Chondrocyte (in vitro differentiated cells): ENCODE data around the gene NR2C2. TPM values are rescaled to one million over a fixed set of nuclear protein-coding genes. Genes with fewer than 3 reads are reported as not detected.
"Not testable (repeated sequence)": the region's sequence is repeated elsewhere in the genome, so short reads cannot be mapped to it uniquely, and the experiment has no call there.

ENCODE experiments used
- DNase-seq: peaks from one replicate; pipeline ENCODE4 v3.0.0; 2021; ENCODE audit warnings: mixed read lengths, low spot score
- H3K27ac Mint-ChIP-seq: one replicate; pipeline ENCODE4 v1.8.0; 2021; ENCODE audit warnings: mild to moderate bottlenecking, moderate library complexity, mixed read lengths; ENCODE audit not compliant: unreplicated experiment
- H3K27me3 Mint-ChIP-seq: 2 replicates; pipeline ENCODE4 v1.8.0; 2021; ENCODE audit warnings: low read depth, mixed read lengths
- H3K36me3 Mint-ChIP-seq: 2 replicates; pipeline ENCODE4 v1.8.0; 2021; ENCODE audit warnings: low read depth, mixed read lengths
- H3K4me1 Mint-ChIP-seq: 2 replicates; pipeline ENCODE4 v1.8.0; 2021; ENCODE audit warnings: low read depth, mild to moderate bottlenecking, mixed read lengths
- H3K4me3 Mint-ChIP-seq: one replicate; pipeline ENCODE4 v1.8.0; 2021; ENCODE audit warnings: mild to moderate bottlenecking, moderate library complexity, mixed read lengths; ENCODE audit not compliant: unreplicated experiment
- H3K9me3 Mint-ChIP-seq: 2 replicates; pipeline ENCODE4 v1.8.0; 2021; ENCODE audit warnings: low read depth, mixed read lengths
- CTCF ChIP-seq: fragments of 200-600 bp; sonication (generic); IDR thresholded peaks from 2 replicates; pipeline ENCODE4 v1.5.0; 2021; ENCODE audit warnings: antibody characterized with exemption, mild to moderate bottlenecking, moderate library complexity
- total RNA-seq: library from RNA; stranded (reverse); gene quantifications from 3 replicates; pipeline ENCODE4 v1.2.1, GENCODE V29; 2021

The NR2C2 gene
- total RNA-seq, 1 donor from 2014 or later: 42.5 TPM

GRCh38 chr3:14902719-14903118 is 44.7 kb upstream of the NR2C2 start:
- H3K4me3 Mint-ChIP-seq: no peak overlapping the region
- H3K27ac Mint-ChIP-seq: no peak overlapping the region
- peaks cover 3% of the 10 kb centered on the region for H3K36me3 Mint-ChIP-seq
- no peaks in the 10 kb centered on the region for H3K4me1 Mint-ChIP-seq
- DNase-seq: no peak
- H3K9me3 Mint-ChIP-seq: peaks cover 12% of the 10 kb centered on the region
- no peak for TF ChIP-seq CTCF
- H3K27me3 Mint-ChIP-seq: peaks cover 38% of the 10 kb centered on the region

- not testable (repeated sequence) for H3K4me1 Mint-ChIP-seq, DNase-seq
- peaks cover 12% of the 10 kb centered on the region for H3K9me3 Mint-ChIP-seq
Observed at GRCh38 chr3:14903501-14903900, 43.9 kb upstream of the NR2C2 start.

GRCh38 chr3:14905055-14905657 is 42.2 kb upstream of the NR2C2 start:
- H3K27ac Mint-ChIP-seq: no peak overlapping the region
- no peak for DNase-seq
- no peak for TF ChIP-seq CTCF
- peaks cover 21% of the 10 kb centered on the region for H3K27me3 Mint-ChIP-seq
- H3K4me3 Mint-ChIP-seq: no peak overlapping the region
- peaks cover 12% of the 10 kb centered on the region for H3K9me3 Mint-ChIP-seq
- H3K36me3 Mint-ChIP-seq: peaks cover 3% of the 10 kb centered on the region
- no peaks in the 10 kb centered on the region for H3K4me1 Mint-ChIP-seq

More at GRCh38 chr3:14903501-14903900, 43.9 kb upstream of the NR2C2 start:
- H3K4me3 Mint-ChIP-seq, H3K36me3 Mint-ChIP-seq, H3K27ac Mint-ChIP-seq: not testable (repeated sequence)
- peaks cover 34% of the 10 kb centered on the region for H3K27me3 Mint-ChIP-seq

GRCh38 chr3:14906355-14906971 is 40.9 kb upstream of the NR2C2 start:
- H3K9me3 Mint-ChIP-seq: peaks cover 12% of the 10 kb centered on the region
- TF ChIP-seq CTCF: no peak
- peaks cover 23% of the 10 kb centered on the region for H3K27me3 Mint-ChIP-seq
- H3K27ac Mint-ChIP-seq: no peak overlapping the region
- H3K4me3 Mint-ChIP-seq: no peak overlapping the region
- H3K4me1 Mint-ChIP-seq: no peaks in the 10 kb centered on the region
- no peak for DNase-seq
- H3K36me3 Mint-ChIP-seq: peaks cover 3% of the 10 kb centered on the region

- peaks cover 12% of the 10 kb centered on the region for H3K9me3 Mint-ChIP-seq
- no peak for DNase-seq
Observed at GRCh38 chr3:14907043-14907966, 40.1 kb upstream of the NR2C2 start.

More at GRCh38 chr3:14907043-14907966, 40.1 kb upstream of the NR2C2 start:
- Mint-ChIP-seq H3K36me3 (peaks cover 3% of the 10 kb centered on the region), H3K4me3 (no peak overlapping the region), H3K4me1 (no peaks in the 10 kb centered on the region), H3K27ac (no peak overlapping the region), H3K27me3 (peaks cover 22% of the 10 kb centered on the region)
- no peak for TF ChIP-seq CTCF
